GM19238 (cell line): ENCODE data around the gene TNFRSF13B.
"Not testable (repeated sequence)": the region's sequence is repeated elsewhere in the genome, so short reads cannot be mapped to it uniquely, and the experiment has no call there.

ENCODE experiments used
- DNase-seq: peaks from one replicate; pipeline ENCODE4 v3.0.0; 2011; ENCODE audit warnings: low spot score; ENCODE audit not compliant: insufficient read length

Gene TNFRSF13B

GRCh38 chr17:17004997-17005614, 33.2 kb upstream of the TNFRSF13B start:
- DNase-seq, result not testable (repeated sequence)

GRCh38 chr17:17004251-17004996, 32.5 kb upstream of the TNFRSF13B start:
- no peak for DNase-seq

DNA sequence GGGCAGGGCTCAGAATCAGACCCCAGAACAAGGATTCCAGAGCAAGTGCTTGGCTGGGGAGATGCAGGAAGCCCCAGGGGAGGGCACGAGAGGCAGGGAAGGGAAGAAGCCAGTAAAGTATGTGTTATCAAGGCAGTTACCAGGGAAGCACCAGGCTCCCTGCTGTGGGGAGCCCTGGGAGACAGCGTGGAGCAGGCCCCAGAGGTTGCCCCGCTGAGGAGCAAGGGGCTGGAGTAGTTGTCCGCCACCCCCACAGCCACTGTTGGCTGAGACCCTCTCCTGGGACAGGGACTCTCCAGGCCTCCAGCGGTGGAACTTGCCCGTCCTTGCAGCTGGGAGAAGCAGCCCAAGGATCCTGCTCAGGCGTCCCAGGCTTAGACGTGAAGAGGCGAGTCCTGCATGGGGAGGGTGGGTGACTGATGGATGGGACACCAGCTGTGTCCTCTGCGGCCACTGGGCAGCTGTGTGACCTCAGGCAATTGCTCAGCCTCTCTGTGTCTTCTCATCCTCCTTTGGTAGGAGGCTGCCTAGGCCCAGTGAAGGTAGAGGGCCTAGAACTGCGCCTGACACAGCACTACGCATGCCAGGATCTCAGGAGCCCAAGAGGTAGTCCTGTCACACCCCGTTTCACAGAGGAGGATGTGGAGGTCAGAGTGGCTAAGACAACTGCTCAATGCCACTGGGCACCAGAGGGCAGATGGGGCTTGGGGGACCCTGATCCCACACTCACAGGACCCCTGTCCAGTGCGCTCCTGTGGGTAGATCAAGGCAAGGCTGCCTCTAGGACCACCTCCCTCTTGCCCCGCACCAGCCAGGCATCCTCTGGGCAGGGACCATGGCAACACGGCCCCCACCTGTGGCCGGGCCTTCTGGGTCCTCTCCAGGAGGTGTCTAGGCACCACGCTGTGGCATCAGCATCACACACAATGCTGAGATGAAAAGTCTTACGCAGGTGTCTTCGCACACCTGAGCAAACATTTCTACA, 31.1 kb upstream of the TNFRSF13B start:
- DNase-seq, result not testable (repeated sequence)

DNA sequence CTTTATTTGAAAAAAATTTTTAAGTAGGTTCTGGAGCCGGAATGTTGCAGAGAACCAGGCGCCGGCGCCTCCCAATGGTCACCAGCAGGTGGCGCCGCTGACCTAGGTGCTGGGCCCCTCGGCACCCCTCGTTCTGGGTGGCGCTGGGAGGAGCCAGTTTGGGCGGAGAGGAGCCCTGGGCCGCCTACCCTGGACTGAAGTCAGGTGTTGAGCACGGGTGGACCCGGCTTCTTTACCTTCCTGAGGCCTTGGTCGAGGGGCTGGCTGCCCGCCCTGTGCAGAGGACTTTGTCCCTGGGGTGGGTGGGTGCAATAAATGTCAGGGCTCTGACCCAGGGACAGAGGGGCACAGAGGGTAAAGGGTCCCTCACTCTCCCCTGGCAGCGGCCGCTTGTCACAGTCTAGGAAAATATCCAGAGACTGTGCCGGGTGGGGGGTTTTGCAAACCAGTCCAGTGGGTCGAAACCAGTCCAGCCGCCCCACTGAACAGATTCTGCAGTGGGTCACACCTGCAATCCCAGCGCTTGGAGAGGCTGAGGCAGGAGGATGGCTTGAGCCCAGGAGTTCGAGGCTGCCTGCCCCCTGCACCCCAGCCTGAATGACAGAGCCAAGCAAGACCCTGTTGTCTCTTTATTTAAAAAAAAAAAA, 30.1 kb upstream of the TNFRSF13B start:
- peak; percentile 91 for DNase-seq

GRCh38 chr17:17001076-17001777, 29.3 kb upstream of the TNFRSF13B start:
- no peak for DNase-seq

- DNase-seq, result no peak
Measured at GRCh38 chr17:16999931-17000625, 28.2 kb upstream of the TNFRSF13B start.

- no peak for DNase-seq
Measured at GRCh38 chr17:16997514-16998429, 25.9 kb upstream of the TNFRSF13B start.

DNA sequence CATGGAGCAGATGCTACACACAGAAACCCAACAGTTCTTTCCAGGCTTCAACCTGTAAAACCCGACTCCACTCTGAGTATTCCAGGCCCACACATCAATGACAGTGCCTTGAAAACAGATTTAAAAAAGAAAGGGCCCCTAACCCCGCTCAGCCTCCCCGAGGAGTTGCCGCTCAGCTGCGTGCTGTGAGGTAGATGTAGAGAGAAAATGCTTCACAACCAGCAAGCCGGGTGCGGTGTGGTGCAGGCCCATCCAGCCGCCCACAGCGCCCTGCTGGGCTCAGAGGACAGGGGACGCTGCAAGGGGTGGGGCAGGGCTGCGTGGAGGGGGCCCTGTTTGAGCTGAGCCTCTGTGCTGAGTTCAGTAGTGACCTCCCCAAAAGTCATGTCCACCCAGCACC, 24.8 kb upstream of the TNFRSF13B start:
- DNase-seq, result not testable (repeated sequence)

DNA sequence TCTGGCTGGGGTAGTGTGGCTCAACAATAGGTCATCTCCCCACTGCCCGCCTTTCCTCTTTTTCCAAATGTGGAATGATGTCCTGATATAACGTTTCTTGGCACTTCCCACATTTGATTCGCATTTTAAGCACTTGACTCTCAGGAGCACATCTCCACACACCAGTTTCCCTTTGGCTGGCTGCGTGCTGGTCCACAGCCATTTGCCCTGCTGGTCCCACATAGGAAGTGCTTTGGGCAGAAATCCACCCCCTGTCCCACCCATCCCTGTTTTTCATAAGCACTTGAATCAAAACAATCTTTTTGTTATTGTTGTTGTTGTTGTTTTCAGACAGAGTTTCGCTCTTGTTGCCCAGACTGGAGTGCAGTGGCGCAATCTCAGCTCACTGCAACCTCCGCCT, 24.0 kb upstream of the TNFRSF13B start:
- DNase-seq, result no peak

GRCh38 chr17:16994631-16995030, 22.7 kb upstream of the TNFRSF13B start:
- no peak for DNase-seq

- DNase-seq, result peak; percentile 72
Measured at GRCh38 chr17:16991349-16992009, 19.6 kb upstream of the TNFRSF13B start.

GRCh38 chr17:16989953-16990860, 18.3 kb upstream of the TNFRSF13B start:
- no peak for DNase-seq

GRCh38 chr17:16989230-16989952, 17.5 kb upstream of the TNFRSF13B start:
- DNase-seq, result peak; percentile 56

GRCh38 chr17:16988749-16989229, 16.9 kb upstream of the TNFRSF13B start:
- DNase-seq, result no peak

GRCh38 chr17:16987830-16988601, 16.1 kb upstream of the TNFRSF13B start:
- peak; percentile 84 for DNase-seq
